Right renal pelvis (tissue), 4 donors: ENCODE measurements around the gene NOD2. TPM values are rescaled to one million over a fixed set of nuclear protein-coding genes. Genes with fewer than 3 reads are reported as not detected.

Experiments
- DNase-seq, 4 donors: peaks; one replicate each; pipeline ENCODE4 v3.0.0-alpha.2; 2013; ENCODE audit warnings: low read depth in 4 of 4, low spot score in 3 of 4, missing footprints in 1 of 4
- polyA plus RNA-seq, 4 donors: library from polyadenylated mRNA; unstranded; fragments of 120-200 nt; gene quantifications; one replicate each; pipeline ENCODE4 v1.2.1, GENCODE V29; 2013; ENCODE audit not compliant: insufficient read length in 4 of 4

Gene NOD2
- polyA plus RNA-seq, 4 donors, result 0.30 to 0.81 (median 0.47) TPM

DNA sequence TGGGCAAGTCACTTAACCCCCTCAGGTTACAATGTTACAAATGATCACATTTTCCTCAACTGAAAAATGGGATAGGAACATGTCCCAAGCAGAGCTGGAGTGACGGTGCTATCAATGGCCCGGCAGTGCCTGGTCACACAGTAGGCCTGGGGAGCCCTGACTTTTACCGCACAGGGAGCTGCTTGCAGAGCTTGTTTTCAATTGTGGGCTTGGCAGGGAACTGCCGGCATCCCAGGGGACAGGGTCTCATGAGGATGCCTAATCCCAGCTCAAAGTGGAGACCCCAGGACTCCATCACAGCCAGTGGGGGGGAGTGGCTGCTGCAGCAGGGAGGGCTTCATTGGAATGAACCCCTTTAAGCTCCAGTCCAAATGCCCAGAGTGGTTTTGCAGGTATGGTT lies 23.7 kb upstream of the NOD2 start:
- DNase-seq, result no peak

DNA sequence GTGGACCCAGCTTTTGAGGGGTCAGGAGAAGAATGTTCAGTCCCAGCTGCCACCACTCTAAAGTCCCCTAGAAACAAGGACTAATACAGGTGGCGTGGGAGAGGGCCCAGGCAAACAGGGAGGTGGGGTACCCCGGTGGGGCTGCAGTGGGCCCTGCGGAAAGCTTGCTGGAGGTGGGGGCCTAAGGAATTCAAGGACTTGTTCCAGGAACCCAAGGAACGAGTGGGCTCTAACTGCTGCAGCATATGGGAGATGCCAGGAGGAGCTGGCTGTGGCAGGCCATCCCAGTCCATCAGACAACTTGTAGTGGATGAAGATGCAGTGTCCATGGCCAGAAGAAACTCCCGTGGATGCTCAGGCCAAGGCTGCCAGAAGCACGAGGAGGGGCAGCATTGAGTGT lies 22.9 kb upstream of the NOD2 start:
- no peak for DNase-seq

DNA sequence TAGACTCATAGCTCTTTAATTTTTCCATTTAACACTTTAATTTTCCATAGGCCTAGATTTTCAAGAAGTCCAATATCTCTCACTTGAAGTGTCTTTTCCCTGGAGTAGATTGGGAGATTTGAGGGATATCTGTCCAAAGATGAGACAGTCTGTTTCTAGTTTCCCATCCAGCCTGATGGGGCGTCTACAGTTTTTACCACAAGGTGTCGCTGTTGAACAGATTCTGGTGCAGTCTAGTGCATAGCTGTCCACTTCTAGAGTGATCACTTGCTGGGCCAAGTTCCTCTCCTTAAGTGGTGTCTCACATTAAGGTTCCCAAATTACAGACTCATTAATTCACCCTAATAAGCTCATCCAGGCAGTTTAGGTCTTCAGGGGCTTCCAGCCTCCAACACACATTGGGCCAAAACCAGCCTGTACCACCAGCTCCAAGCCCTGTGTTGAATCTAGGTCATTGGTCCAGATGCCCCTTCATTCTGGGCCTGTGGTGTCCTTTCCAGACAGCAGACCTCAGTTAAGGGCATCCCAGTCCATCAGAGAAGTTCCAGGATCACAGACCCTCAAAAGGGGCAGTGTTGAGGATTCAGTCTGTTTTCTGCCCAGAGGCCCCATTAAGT lies 21.7 kb upstream of the NOD2 start:
- DNase-seq, result no peak

DNA sequence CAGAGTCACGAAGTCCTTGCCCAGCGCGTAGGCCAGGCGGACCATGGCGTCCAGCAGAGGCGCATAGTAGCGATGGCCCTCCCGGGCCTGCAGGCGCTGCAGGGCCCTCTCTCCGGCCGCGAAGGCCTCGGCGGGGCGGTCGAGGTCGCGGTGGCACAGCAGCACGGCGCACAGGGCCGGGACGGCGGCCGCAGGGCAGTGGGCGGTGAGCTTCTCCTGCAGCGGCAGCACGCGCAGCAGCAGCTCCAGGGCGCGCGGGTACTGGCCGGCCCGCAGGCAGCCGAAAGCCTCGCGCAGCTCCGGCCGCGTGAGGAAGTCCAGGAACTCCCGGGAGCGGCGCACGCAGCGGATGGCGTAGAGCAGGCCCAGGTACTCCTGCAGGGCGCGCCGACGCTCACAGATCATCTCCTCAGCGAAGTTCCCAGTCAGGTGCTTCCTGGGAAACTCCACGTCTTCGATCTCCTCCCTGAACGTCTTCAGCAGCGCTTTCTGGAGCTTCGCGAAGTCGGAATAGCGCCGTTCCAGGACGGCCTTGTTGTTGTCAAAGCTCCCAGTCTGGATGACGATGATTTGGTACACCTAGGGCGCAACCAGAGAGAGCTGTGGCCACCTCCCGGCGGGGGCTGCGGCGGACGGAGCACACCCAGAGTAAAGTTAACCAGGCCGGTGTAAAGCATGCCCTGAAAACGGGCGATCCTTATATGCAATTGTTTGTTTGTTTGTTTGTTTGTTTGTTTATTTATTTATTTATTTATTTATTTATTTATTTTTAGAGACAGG lies 19.7 kb upstream of the NOD2 start:
- DNase-seq, result no peak

DNA sequence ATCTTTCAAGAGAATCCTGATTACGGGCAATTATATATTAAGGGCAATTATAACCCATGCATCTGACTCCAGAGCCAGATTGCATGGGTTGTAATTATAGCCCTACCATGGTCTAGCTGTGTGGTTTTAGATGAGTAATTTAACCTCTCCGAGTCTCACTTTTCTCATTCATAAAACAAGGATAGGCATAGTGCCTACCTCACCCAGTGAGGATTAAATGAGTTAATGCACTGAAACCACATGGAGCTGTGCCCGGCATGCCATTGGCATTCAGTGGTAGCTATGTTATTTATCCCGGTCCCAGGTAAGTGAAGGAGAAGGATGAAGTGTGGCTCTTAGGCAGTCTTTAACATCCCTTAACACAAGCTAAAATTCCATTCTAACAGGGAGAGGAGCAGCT lies 18.6 kb upstream of the NOD2 start:
- DNase-seq, result no peak

DNA sequence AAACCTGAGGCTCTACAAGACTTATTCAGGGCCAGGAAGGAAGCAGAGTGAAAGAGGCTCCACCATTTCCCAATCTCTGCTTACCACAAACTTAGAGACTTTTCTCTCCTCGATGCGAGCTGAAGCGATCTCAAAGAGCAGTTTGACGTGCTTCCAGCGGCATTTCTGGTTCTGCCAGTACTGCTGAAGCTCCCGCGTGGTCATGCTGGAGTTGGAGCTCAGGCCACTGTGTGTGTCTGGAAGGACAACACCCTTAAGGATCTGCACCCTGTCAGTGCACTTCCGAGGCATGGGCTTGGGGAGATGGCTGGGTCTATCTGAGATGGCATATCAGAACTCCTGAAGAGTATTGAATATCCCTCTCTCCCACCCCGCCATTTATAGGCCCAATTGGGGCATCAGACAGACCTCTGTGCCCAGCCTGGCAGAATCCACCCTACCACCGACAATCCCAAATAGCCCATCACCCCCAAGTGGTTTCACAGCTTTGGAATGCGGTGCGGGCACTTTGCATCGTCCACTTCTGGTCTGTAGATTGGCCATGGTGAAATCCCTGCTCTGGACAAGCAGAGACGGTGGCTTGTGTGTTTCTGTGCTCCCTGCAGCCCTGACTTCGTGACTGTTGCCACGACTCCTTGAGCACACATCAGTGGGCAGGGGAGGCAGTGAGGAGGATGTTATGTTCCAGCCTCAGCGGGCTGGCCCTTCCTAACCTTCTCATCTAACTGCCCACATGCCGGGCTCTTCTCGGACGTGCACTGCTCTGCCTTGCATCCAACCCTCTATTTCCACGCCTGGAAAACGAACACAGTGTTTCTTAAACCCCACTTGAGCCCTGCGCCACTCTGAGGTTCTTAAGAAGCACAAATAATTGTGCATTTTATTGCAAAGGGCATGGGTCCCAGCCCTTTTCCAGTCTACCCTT lies 17.5 kb upstream of the NOD2 start:
- no peak for DNase-seq

DNA sequence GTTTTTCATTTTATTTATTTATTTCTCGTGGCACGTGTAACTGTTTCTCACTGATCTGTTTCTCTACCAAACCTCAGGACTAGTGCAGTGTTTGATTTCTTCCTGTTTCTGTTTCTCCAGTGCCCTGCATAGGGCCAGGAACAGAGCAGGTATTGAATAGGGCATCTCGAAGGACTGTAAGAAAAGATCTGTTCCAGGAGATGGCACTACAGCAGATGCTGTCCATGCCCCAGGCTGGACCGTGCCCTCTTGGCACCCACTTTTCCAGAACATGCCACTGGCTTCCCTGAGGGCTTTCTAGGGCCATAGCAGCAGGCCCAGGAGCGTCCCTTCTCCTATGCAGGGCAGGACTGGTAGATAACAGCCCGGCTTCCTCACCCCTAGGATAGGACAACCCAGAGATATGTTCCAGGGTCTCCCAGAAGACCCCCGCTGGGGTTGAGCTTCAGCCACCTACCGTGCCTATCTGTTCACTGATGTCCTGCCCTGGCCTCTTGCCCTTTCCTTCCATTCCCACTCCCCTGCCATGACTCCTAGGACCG lies 16.7 kb upstream of the NOD2 start:
- no peak for DNase-seq

DNA sequence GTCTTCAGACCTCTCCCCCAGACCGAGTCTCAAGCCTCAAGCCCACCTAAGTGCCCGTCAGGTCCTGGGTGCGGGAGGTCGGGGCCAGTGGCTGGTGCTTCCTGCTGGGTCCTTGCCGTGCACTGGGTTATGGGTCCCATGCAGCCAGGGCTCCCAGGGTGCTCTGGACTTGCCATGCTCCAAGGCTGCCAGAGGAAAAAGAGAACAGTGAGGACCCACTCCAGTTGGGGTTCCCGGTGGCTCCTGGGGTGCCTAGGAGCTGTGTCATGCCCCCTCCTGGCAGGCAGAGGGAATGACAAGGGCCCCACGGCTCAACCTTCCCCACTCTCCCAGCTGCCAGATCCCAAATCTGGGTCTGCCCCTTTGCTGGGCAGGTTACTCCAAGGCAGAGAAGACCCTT lies 16.1 kb upstream of the NOD2 start:
- no peak for DNase-seq

DNA sequence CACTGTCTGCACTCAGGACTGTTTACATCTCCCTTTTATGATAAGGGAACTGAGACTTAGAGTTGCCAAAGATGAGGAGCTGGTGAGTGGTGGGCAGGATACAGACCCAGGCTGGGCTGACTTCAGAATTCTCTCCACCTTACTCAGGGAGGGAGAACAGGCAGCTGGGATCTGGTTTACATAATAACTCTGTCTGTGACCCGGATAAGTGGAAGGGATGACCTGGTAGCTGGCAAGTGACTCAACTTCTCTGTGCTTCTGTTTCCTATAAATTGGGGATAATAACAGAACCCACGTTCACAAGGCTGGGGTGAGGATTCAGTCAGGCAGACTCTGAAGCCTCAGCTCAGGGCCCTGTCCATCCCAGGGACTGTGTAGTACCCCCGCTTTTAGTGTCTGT lies 14.9 kb upstream of the NOD2 start:
- DNase-seq, result no peak

DNA sequence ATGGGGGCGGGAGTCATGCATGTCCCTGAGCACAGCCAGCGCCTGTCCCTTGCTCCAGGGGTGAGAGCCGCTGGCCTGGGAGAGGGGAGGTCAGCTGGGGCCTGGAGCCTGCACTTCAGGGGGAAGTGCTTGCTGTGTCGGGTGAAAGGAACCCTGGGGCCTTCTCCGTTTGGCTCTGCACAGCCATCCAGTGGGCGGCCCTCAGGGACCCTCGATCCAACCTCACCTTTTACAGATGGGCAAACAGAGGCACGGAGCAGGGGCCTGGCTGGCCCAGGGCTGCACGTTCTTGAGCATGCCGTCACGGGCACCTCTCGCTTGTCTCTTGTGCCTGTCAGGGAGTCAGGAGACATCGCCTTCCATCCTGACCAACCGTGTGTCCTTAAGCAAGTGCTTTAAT lies 14.1 kb upstream of the NOD2 start:
- DNase-seq, result no peak

DNA sequence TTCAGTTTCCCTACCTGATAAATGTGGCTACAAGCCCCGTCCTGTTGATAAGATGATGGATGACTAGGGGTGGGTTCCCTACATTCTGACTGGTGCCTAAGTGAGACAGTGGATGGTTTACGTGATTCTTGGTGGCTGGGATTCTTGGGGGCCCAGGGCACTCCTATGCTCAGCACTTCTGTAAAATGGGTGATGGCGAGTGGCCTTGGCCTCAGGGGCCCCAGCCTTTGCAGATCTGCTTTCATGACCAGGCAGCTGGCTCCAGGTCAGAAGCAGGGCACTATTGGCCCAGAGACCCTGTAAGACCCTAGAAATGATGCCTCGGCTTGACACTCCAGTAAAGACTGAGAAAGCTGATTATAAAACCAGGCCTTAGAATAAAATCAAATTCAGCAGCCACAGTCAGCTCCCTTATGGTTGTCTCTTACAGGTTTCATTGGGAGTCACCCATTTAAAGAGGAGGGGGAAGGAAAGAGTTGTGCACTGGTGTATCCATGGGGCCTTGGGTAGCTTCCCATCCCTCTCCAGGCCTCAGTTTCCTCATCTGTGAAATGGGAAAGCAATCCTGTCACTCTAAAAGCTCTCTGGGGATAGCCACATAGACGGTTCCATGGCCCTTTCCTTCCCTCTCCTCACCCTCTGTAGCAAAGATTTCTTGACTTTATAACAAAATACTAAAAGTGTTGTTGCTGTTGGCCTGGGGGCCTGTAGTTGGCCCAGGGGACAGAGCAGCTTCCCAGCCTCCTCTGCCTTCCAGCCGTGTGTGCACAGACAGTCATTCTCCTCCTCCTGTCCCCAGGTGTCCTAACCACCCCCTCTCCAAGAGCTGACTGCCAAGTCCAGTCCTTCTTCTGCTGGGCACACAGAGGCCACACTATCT lies 13.5 kb upstream of the NOD2 start:
- no peak for DNase-seq

DNA sequence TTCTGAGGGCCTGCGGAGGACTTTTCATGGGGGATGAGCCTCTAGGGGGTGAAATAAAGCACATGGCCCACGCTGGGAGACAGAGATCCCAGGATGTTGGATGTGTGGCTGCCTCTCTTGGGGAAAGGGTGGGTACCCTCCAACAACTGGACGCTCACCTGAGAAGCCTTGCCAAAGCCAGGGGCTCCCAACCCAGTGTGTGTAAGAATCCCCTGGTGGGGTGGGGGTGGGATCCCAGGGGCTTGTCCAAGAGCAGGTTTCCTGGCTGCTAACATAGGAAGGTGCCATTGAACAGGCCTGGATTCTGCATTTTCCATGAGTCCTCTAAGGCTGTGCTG lies 12.9 kb upstream of the NOD2 start:
- DNase-seq, result no peak

DNA sequence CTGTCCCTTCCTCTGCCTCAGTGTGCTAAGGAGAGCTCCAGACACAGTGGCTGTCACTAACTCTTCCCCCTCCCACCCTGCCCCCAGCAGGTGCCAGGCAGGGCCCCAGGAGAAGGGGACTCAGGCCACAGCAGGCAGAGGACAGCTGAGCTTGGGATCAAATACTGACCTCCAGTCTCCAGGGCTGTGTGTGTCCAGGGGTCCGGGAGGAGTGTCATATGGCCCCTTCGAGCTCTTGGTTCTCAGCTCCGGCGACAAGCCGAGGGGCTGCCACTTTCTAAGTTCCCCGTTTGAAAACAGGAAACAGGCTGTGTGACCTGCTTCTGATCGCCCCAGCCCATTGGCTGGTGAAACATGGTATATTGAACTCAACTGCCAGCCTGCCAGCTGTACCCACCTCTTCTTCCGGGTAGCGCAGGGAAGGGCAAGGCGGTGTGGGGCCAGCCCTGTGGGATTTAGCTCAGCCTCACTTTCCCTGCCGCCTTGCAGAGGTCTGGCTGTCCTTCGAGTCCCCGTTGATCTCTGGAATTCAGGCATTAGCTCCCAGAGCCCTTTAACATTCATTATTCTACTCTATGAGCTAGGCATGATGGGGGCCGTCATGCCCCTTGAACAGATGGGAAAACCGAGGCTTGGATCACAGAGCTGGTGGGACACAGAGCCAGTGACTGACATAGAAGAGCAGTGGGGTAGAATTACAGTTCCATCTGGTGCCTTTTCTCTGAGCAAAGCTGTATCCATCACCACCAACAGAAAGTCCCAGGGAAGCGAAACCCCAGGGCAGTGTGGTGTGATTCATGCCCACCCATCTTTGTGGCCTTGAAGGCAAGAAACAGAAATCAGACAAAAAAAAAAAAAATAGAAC lies 12.2 kb upstream of the NOD2 start, which contains the start of gene SNX20:
SNX20 (minus strand) TSS at position 292 of the 865 bp plus-strand sequence. CDS start 3,786 bp downstream, outside the sequence.
- no peak for DNase-seq

DNA sequence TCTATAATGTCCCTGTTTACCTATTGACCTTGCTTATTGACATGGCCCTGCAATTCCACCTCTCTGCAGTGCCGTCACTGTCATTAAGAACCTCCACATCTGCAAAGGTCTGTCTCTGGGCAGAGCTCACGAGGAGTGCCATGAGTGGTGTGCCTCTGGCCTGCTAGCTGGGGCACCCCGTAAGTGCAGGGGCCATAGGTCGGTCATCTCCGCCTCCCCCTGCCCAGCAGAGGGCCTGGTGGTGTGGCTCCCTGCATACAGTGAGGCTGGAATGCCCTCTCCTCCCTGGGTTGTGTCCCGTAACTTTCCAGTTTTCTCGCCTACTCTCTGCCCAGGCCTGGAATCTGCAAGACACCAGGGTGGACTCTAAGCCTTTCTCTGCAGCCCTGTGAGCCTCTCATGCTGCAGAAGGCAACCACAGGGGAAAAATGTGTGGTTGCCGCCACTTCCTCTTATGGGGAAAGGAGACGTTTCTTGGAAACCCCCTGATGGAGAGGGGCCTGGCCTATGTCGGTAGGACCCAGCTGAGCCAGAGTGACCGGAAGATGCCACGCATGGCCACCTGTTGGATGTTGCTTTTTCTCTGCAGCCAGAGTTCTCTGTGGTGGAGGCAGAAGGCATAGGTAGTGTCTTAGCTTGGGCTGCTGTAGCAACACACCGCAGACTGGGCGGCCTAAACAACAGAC lies 9.6 kb upstream of the NOD2 start:
- no peak for DNase-seq

DNA sequence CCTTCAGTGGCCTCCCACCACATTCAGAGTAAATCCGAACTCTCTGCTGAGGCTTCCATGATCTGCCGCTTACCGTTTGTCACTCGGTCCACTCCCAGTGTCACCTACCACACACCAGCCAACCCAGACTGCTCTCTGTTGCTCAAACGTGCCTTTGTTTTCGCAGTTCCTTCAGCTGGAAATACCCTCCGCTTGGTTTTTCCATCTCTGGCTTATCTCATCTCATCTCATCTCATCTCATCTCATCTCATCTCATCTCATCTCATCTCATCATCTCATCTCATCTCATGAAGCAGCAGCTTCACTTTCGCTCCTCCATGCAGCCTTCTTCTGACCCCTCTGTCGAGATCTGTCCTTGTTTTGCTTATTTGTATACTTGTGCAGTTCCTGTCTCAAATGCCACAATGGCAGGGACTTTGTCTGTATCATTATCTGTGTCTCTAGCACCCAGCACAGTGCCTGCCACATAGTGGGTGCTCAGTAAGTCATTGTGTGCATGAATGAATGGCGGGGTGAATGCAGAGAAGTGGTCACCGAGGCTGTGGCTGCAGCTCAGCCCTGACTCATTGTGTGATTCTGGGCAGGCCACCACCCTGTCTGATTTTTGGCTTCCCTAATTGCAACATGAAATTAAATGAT lies 8.5 kb upstream of the NOD2 start:
- no peak for DNase-seq

DNA sequence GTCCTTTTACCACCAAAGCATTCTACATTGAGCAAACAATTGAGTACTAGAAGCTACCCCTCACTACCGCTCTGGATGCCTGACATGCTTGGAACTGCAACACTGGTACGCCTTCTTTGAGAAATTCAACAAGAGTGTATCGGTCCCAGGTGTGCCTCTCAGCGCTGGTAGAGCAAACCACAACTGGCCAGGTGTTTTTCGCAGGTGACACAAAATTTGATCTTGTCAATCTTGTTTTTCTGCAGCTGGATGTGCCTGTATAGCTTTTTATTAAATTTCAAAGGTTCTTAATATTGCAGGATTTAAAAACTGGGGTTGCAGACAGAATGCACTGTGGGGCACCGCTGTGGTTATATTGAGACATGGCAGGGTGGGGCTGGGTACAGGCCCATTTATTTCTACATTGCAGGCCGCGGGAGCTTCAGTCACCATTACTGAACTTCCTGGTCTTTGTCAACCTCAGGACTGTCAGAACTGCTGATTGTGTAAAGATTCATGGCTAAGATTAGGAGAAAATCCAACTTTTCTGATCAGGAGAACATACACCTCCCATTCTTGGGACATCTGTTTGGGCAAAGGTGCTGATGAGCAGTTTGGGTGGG lies 7.8 kb upstream of the NOD2 start:
- DNase-seq, result no peak

DNA sequence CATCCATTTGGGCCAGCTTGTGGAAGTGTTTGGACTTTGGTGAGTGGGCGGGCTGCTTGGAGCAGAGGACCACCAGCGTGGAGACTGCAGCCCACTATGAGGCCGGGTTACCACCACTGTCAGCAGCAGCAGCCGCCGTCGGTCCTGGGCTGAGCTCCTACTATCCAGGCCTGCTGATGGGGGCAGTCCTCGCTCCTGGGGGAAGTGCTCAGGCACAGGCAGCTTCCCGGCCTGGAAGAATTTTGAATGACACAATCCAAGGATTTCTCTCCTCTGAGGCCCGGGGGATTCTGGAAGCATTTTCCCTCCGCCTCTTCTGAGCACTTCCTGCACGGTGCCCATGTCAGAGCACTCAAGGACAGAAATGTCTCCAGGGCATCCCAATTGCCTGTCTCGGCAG lies 5.3 kb upstream of the NOD2 start:
- no peak for DNase-seq

DNA sequence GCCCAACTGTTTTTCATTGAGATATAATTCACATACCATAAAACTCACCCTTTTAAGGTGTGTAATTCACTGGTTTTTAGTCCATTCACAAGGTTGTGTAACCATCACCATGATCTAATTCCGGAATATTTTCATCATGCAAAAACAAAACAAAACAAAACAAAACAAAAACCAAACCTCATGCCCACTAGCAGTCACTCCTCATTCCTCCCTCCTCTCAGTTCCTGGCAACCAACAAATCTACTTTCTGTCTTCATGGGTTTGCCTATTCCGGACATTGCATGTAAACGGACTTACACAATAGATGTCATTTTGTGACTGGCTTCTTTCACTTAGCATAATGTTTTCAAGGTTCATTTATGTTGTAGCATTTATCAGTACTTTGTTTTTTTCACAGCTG lies 4.5 kb upstream of the NOD2 start:
- DNase-seq, result no peak
